Bronchial epithelial cell (primary cell): ENCODE measurements around the gene THSD4. TPM values are rescaled to one million over a fixed set of nuclear protein-coding genes. Genes with fewer than 3 reads are reported as not detected.

ENCODE experiments used
- DNase-seq: peaks from one replicate; pipeline ENCODE4 v3.0.0-alpha.2; 2010; ENCODE audit warnings: low read depth
- FAIRE-seq: peaks from 2 replicates; lab custom pipeline; 2011; peaks lifted over from hg19 to GRCh38; lab: Jason Lieb, UNC
- H3K27me3 ChIP-seq: 2 replicates; pipeline ENCODE4 v1.5.1; 2011; ENCODE audit warnings: low read length; ENCODE audit not compliant: control insufficient read depth, insufficient read depth
- H3K36me3 ChIP-seq: 2 replicates; pipeline ENCODE4 v1.5.1; 2011; ENCODE audit warnings: low read length; ENCODE audit not compliant: control insufficient read depth, insufficient read depth
- H3K4me3 ChIP-seq: 2 replicates; pipeline ENCODE4 v1.5.1; 2011; ENCODE audit warnings: mild to moderate bottlenecking, low read depth, low read length, control low read depth
- CTCF ChIP-seq: IDR thresholded peaks from 2 replicates; pipeline ENCODE4 v1.5.1; 2011; ENCODE audit warnings: mild to moderate bottlenecking, moderate library complexity, low read length, control low read depth, inconsistent platforms; ENCODE audit not compliant: insufficient read depth, severe bottlenecking
- total RNA-seq: library from RNA; depleted of rRNA; stranded (reverse); fragments of >200 nt; gene quantifications from 2 replicates; pipeline ENCODE4 v1.2.1, GENCODE V29; 2014

THSD4 gene
- total RNA-seq, 1 donor from 2014 or later, result 14.5 TPM

- TF ChIP-seq CTCF, result no peak
- FAIRE-seq, result no peak
- Histone ChIP-seq H3K27me3 (no peaks in the 10 kb centered on the region), H3K4me3 (no peak overlapping the region), H3K36me3 (no peaks in the 10 kb centered on the region)
- DNase-seq, result no peak
Measured at GRCh38 chr15:71526060-71526820, 411.0 kb downstream of the THSD4 start.

- no peak for DNase-seq
- no peaks in the 10 kb centered on the region for H3K36me3 ChIP-seq
- no peaks in the 10 kb centered on the region for H3K27me3 ChIP-seq
- no peak overlapping the region for H3K4me3 ChIP-seq
- no peak for TF ChIP-seq CTCF
- FAIRE-seq, result no peak
Measured at GRCh38 chr15:71529361-71529760, 414.1 kb downstream of the THSD4 start.

- TF ChIP-seq CTCF, result no peak
- Histone ChIP-seq H3K36me3 (no peaks in the 10 kb centered on the region), H3K4me3 (no peak overlapping the region), H3K27me3 (no peaks in the 10 kb centered on the region)
- FAIRE-seq (no peak), DNase-seq (no peak)
Measured at GRCh38 chr15:71530116-71530515, 414.8 kb downstream of the THSD4 start.

- H3K27me3 ChIP-seq, result no peaks in the 10 kb centered on the region
- FAIRE-seq (no peak), DNase-seq (peak; percentile 55)
- TF ChIP-seq CTCF, result peak; percentile 72
- H3K36me3 ChIP-seq, result no peaks in the 10 kb centered on the region
- H3K4me3 ChIP-seq, result no peak overlapping the region
Measured at GRCh38 chr15:71532994-71533393, 417.7 kb downstream of the THSD4 start.

GRCh38 chr15:71538181-71538580 is 422.9 kb downstream of the THSD4 start:
- DNase-seq (peak; percentile 85), FAIRE-seq (no peak)
- H3K4me3 ChIP-seq, result no peak overlapping the region
- no peaks in the 10 kb centered on the region for H3K36me3 ChIP-seq
- H3K27me3 ChIP-seq, result no peaks in the 10 kb centered on the region
- no peak for TF ChIP-seq CTCF

- Histone ChIP-seq H3K27me3 (no peaks in the 10 kb centered on the region), H3K4me3 (no peak overlapping the region), H3K36me3 (no peaks in the 10 kb centered on the region)
- TF ChIP-seq CTCF, result no peak
- DNase-seq (no peak), FAIRE-seq (no peak)
Measured at GRCh38 chr15:71541746-71542145, 426.5 kb downstream of the THSD4 start.
